Fibroblast of pulmonary artery (primary cell): ENCODE data around the gene AGPAT2.
A peak's percentile ranks its signal among the peaks of the same experiment; 100 is the strongest.
"Not testable (repeated sequence)": the region's sequence is repeated elsewhere in the genome, so short reads cannot be mapped to it uniquely, and the experiment has no call there.

Experiments used
- DNase-seq: peaks from one replicate; pipeline ENCODE4 v3.0.0-alpha.2; 2010; ENCODE audit warnings: low read depth
- H3K4me3 ChIP-seq: replicated peaks from 2 replicates; pipeline ENCODE4 v1.5.1; 2011; ENCODE audit warnings: low read depth, mild to moderate bottlenecking, control low read depth, low read length, moderate library complexity
- TF ChIP-seq, protein P1 (sequence below): IDR thresholded peaks from 2 replicates; pipeline ENCODE4 v1.5.1; 2011; ENCODE audit warnings: mild to moderate bottlenecking, control low read depth, low read length, inconsistent platforms; ENCODE audit errors: missing control alignments

Gene AGPAT2

DNA sequence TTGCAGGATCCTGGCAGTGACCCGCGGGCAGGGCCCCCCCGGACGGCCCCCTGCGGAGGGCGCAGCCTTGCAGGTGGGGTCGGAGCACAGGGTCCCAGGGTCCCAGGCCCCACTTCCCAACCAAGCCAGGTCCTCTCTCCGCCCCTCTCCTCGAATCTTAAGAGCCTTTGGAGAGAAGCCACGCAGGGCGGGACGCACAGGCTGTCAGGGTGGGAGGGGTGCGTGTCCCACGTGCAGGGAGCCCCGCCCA, 43.0 kb downstream of the AGPAT2 start:
- peak; percentile 73 for DNase-seq
- TF ChIP-seq, protein P1, sequence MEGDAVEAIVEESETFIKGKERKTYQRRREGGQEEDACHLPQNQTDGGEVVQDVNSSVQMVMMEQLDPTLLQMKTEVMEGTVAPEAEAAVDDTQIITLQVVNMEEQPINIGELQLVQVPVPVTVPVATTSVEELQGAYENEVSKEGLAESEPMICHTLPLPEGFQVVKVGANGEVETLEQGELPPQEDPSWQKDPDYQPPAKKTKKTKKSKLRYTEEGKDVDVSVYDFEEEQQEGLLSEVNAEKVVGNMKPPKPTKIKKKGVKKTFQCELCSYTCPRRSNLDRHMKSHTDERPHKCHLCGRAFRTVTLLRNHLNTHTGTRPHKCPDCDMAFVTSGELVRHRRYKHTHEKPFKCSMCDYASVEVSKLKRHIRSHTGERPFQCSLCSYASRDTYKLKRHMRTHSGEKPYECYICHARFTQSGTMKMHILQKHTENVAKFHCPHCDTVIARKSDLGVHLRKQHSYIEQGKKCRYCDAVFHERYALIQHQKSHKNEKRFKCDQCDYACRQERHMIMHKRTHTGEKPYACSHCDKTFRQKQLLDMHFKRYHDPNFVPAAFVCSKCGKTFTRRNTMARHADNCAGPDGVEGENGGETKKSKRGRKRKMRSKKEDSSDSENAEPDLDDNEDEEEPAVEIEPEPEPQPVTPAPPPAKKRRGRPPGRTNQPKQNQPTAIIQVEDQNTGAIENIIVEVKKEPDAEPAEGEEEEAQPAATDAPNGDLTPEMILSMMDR, result no peak
- no peak overlapping the region for H3K4me3 ChIP-seq

DNA sequence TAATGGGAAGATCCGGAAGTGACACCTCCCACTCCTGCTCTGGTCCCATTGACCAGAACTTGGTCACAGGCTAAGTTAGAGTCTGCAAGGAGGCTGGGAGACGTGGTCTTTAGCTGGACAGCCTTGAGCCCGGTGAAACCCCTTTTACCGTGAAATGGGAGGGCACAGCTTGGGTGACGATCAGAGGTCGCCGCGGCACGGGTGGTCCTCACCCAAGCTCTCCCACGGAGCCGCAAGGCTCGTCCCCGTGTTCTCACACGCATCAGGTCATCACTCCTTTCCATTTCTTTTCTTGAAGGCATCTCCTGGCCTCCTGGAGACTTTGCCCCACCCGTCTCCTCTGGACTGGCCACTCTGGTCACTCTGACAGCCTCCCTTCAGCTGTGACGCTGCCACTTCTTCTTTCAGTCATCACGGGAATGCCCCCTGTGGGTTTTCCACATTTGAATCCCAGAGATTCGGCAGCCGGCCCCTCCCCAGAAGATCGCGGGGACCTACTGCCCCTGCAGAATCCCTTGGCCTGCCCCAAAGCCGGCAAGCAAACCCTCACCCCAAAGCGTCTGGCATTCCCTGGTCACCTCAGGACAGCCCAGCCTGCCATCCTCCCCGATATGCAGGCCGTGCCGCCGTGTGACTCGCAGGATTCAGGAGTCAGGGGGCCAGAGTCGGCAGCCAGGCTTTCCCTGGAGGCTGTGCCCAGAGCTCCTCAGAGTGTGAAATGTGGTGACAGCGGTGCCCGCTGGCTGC, 43.5 kb downstream of the AGPAT2 start:
- TF ChIP-seq, protein P1, result no peak
- H3K4me3 ChIP-seq, result no peak overlapping the region
- DNase-seq, result no peak

DNA sequence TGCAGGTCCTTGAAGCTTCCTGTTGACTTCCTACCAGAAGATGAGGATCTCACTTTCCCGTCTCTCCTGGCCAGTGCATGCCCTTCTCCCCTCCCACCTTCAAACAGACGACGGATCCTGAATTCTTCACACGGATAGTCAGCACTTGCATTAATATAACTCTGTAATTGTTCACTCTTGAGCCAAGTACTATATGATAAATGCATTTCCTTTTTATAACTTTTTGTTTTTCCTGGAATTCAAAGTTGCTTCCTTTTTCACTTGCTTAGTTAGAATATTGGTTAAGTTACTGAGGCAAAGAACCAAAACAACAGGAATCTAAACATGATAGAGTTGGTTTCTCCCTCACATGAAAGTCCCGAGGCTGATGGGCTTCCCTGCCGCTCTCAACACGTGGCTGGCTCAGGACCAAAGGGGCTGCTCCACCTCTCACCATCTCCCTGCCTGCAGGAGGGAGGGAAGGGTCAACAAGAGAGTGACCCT, 44.8 kb downstream of the AGPAT2 start:
- TF ChIP-seq, protein P1, result no peak
- H3K4me3 ChIP-seq, result no peak overlapping the region
- peak; percentile 57 for DNase-seq

DNA sequence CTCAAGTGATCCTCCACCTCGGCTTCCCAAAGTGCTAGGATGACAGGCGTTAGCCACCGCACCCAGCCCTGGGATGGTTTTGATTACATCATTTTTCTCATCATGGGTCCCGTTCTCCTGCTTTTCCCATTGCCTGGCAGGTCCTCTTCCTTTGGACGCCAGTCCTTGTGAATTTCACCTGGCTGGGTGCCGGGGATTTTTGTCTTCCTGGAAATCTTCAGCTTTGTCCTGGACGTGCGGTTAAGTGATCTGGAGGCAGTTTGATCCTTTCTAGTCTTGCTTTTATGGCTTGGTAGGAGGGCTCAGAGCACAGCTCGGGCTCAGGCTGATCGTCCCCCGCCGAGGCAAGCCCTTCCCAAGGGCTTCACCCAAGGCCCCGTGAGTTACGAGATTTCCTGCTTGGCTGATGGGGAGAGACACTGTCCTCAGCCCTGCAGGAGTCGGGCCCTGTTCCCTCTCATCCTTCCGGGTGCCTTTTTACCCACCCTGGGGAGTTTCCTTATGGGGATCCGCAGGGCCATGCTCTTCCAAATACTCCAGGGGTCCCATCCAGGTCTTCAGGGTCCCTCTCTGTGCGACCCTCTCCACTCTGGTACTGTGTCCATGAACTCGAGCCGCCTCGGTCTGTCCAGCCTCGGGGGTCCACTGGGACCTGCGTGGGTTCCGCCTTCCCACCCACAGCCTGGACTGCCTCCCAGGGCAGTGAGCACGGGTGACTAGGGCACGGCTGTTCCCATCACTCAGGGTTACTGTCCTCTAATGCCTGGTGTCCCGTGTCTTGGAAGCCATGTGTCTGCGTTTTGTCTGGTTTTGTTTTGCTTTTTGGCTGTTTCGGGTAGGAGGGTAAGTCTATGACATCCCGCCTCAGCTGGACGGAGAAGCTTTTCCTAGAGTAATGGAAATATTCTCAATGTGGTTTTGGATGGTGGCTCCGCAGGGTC, 46.8 kb downstream of the AGPAT2 start:
- no peak overlapping the region for H3K4me3 ChIP-seq
- no peak for DNase-seq
- TF ChIP-seq, protein P1, result no peak

DNA sequence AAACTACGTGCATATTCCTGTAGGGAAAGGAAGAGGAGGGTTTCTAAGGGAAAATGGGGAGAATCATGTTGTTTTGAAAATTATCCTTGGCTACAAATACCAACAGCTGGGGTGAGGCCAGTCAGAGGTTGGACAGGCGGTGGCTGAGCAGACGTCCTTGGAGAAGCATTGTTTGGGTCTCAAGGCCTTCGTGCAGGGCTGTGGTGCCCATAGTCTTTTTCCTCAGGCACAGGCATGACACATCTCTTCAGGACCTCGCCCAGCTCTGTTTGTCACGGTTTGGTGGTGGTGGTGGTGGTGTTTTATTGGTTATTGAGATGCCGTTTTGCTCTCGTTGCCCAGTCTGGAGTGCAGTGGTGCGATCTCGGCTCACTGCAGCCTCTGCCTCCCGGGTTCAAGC, 52.4 kb downstream of the AGPAT2 start:
- TF ChIP-seq, protein P1, result no peak
- H3K4me3 ChIP-seq, result no peak overlapping the region
- no peak for DNase-seq

DNA sequence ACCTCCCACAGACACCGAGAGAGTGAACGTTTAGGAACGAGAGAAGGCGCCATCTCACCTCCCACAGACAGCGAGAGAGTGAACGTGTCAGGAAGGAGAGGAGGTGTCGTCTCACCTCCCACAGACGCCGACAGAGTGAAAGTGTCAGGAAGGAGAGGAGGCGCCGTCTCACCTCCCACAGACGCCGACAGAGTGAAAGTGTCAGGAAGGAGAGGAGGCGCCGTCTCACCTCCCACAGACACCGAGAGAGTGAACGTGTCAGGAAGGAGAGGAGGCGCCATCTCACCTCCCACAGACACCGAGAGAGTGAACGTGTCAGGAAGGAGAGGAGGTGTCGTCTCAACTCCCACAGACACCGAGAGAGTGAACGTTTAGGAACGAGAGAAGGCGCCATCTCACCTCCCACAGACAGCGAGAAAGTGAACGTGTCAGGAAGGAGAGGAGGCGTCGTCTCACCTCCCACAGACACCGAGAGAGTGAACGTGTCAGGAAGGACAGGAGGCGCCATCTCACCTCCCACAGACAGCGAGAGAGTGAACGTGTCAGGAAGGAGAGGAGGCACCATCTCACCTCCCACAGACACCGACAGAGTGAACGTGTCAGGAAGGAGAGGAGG, 54.7 kb downstream of the AGPAT2 start:
- not testable (repeated sequence) for DNase-seq, H3K4me3 ChIP-seq

DNA sequence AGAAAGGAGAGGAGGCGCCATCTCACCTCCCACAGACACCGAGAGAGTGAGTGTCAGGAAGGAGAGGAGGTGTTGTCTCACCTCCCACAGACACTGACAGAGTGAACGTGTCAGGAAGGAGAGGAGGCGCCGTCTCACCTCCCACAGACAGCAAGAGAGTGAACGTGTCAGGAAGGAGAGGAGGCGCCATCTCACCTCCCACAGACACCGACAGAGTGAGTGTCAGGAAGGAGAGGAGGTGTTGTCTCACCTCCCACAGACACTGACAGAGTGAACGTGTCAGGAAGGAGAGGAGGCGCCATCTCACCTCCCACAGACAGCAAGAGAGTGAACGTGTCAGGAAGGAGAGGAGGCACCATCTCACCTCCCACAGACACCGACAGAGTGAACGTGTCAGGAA, 55.2 kb downstream of the AGPAT2 start:
- H3K4me3 ChIP-seq, DNase-seq: not testable (repeated sequence)
